Measurements from ENCODE around the gene RINL. TPM values are rescaled to one million over a fixed set of nuclear protein-coding genes. Genes with fewer than 3 reads are reported as not detected.
"Not testable (repeated sequence)": the region's sequence is repeated elsewhere in the genome, so short reads cannot be mapped to it uniquely, and the experiment has no call there.

Gene RINL
- total and polyA plus RNA-seq, 2 of the 4 experiments (the other 2 are of a cell fraction), result 0.72 to 1.9 TPM

DNA sequence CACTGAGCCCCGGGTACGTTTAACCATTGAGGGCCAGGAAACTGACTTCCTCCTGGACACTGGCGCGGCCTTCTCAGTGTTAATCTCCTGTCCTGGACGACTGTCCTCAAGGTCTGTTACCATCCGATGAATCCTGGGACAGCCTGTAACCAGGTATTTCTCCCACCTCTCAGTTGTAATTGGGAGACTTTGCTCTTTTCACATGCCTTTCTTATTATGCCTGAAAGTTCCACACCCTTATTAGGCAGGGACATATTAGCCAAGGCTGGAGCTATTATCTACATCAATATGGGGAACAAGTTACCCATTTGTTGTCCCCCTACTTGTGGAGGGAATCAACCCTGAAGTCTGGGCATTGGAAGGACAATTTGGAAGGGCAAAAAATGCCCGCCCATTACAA lies 52.1 kb downstream of the RINL start:
- H2BK5ac ChIP-seq (ENCODE audit: low read depth, low read length, poor library complexity, severe bottlenecking); H3K27ac ChIP-seq (ENCODE audit: insufficient read depth, low read length); dilution Hi-C loops (cut with HindIII; ENCODE audit: low sequenced_read_pairs, unreplicated experiment); H3K23ac ChIP-seq (ENCODE audit: low read depth, low read length); H3K14ac ChIP-seq (replicated peaks; ENCODE audit: low read depth, low read length); H2BK120ac ChIP-seq (ENCODE audit: low read depth, low read length); POLR2A ChIA-PET (ENCODE audit: unreplicated experiment); H3K4me3 ChIP-seq (ENCODE audit: insufficient read depth, low read depth, low read length); ATAC-seq (ENCODE audit: low read depth); H3K4me1 ChIP-seq (ENCODE audit: control insufficient read depth, insufficient read depth, low read length); in situ Hi-C loops (cut with MboI; ENCODE audit: low sequenced_read_pairs); H2AFZ ChIP-seq (replicated peaks; ENCODE audit: low read length, poor library complexity); H3K9me1 ChIP-seq (ENCODE audit: insufficient read depth, low read length); H3K9ac ChIP-seq (ENCODE audit: low read depth, low read length); H3K4me2 ChIP-seq (ENCODE audit: low read depth, low read length); H2AK5ac ChIP-seq (ENCODE audit: low read depth, low read length); H3K56ac ChIP-seq (ENCODE audit: extremely low read depth, insufficient read depth, low read length); H2BK20ac ChIP-seq (ENCODE audit: low read depth, low read length); H4K5ac ChIP-seq (ENCODE audit: low read depth, low read length); intact Hi-C loops (cut with micrococcal nuclease); H4K20me1 ChIP-seq (ENCODE audit: insufficient read depth, low read length); BruUV-seq (replicated peaks); H3K9me3 ChIP-seq (ENCODE audit: control insufficient read depth, insufficient read depth, low read length); H3K27me3 ChIP-seq (ENCODE audit: control insufficient read depth, insufficient read depth, low read length); H2BK15ac ChIP-seq (ENCODE audit: low read depth, low read length); CTCF ChIA-PET; H4K91ac ChIP-seq (ENCODE audit: insufficient read depth, low read depth, low read length); DNase-seq; H2AK9ac ChIP-seq (replicated peaks; ENCODE audit: low read depth, low read length, poor library complexity); H3K18ac ChIP-seq (ENCODE audit: low read depth, low read length); H4K8ac ChIP-seq (ENCODE audit: low read depth in 2 of 2, low read length in 2 of 2); H3K4ac ChIP-seq (ENCODE audit: low read depth, low read length): not testable (repeated sequence)
- 90% methylated on average over 2 of the region's 7 CpGs; no CpG with 5 or more reads in 1 of the 2 experiments for WGBS, 2 experiments (ENCODE audit: extremely low coverage in 2 of 2, insufficient read length in 1 of 2)
- peaks cover 13% of the 10 kb centered on the region for H3K36me3 ChIP-seq (ENCODE audit: control insufficient read depth, insufficient read depth, low read length)
- H3K79me1 ChIP-seq (ENCODE audit: low read depth in 1 of 2, low read length in 2 of 2), result peaks cover 0 to 23% of the 10 kb centered on the region in 2 experiments; a peak in 2 of 4 replicates

DNA sequence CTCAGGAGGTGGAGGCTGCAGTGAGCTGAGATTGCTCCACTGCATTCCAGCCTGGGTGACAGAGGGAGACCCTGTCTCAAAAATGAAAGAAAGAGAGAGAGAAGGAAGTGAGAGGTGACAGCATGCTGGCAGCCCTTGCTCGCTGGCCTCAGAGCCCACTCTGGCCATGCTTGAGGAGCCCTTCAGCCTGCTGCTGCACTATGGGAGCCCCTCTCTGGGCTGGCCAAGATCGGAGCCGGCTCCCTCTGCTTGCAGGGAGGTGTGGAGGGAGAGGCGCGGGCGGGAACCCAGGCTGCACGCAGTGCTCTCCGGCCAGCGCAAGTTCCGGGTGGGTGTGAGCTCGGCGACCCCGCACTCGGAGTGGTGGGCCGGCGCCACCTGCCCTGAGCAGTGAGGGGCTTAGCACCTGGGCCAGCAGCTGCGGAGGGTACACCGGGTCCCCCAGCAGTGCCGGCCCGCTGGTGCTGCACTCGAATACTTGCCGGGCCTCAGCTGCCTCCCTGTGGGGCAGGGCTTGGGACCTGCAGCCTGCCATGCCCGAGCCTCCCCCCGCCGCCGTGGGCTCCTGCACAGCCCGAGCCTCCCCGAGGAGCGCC lies 56.7 kb downstream of the RINL start:
- H2BK120ac ChIP-seq (ENCODE audit: low read depth, low read length); H3K79me1 ChIP-seq (ENCODE audit: low read depth in 1 of 2, low read length in 2 of 2); H3K4me1 ChIP-seq (ENCODE audit: control insufficient read depth, insufficient read depth, low read length); H3K4ac ChIP-seq (ENCODE audit: low read depth, low read length); H3K27me3 ChIP-seq (ENCODE audit: control insufficient read depth, insufficient read depth, low read length); POLR2A ChIA-PET (ENCODE audit: unreplicated experiment); H4K91ac ChIP-seq (ENCODE audit: insufficient read depth, low read depth, low read length); H3K18ac ChIP-seq (ENCODE audit: low read depth, low read length); H3K14ac ChIP-seq (replicated peaks; ENCODE audit: low read depth, low read length); intact Hi-C loops (cut with micrococcal nuclease); H2BK5ac ChIP-seq (ENCODE audit: low read depth, low read length, poor library complexity, severe bottlenecking); CTCF ChIA-PET; H3K27ac ChIP-seq (ENCODE audit: insufficient read depth, low read length); BruUV-seq (replicated peaks); H2BK15ac ChIP-seq (ENCODE audit: low read depth, low read length); H3K4me3 ChIP-seq (ENCODE audit: insufficient read depth, low read depth, low read length); H3K9me3 ChIP-seq (ENCODE audit: control insufficient read depth, insufficient read depth, low read length); H2AFZ ChIP-seq (replicated peaks; ENCODE audit: low read length, poor library complexity); DNase-seq; H3K56ac ChIP-seq (ENCODE audit: extremely low read depth, insufficient read depth, low read length); H3K4me2 ChIP-seq (ENCODE audit: low read depth, low read length); H4K5ac ChIP-seq (ENCODE audit: low read depth, low read length); H4K8ac ChIP-seq (ENCODE audit: low read depth in 2 of 2, low read length in 2 of 2); in situ Hi-C loops (cut with MboI; ENCODE audit: low sequenced_read_pairs); dilution Hi-C loops (cut with HindIII; ENCODE audit: low sequenced_read_pairs, unreplicated experiment); H3K23ac ChIP-seq (ENCODE audit: low read depth, low read length); H3K9me1 ChIP-seq (ENCODE audit: insufficient read depth, low read length); H2AK5ac ChIP-seq (ENCODE audit: low read depth, low read length); H4K20me1 ChIP-seq (ENCODE audit: insufficient read depth, low read length); H3K9ac ChIP-seq (ENCODE audit: low read depth, low read length); H2AK9ac ChIP-seq (replicated peaks; ENCODE audit: low read depth, low read length, poor library complexity); H2BK20ac ChIP-seq (ENCODE audit: low read depth, low read length); ATAC-seq (ENCODE audit: low read depth): not testable (repeated sequence)
- 99% methylated on average over 12 of the region's 29 CpGs; no CpG with 5 or more reads in 1 of the 2 experiments for WGBS, 2 experiments (ENCODE audit: extremely low coverage in 2 of 2, insufficient read length in 1 of 2)
- H3K36me3 ChIP-seq (ENCODE audit: control insufficient read depth, insufficient read depth, low read length), result peaks cover 22% of the 10 kb centered on the region
